ENCODE results near the gene SWAP70. TPM values are rescaled to one million over a fixed set of nuclear protein-coding genes. Genes with fewer than 3 reads are reported as not detected.

The SWAP70 gene
- total RNA-seq, 5 donors from 2014 or later (not counting 1 experiment from before 2014, with no cell fraction given): 4.5 to 14.3 (median 7.3) TPM

GRCh38 chr11:9678576-9678975 is 14.7 kb downstream of the SWAP70 start:
- POLR2A ChIA-PET: interaction anchor here in 1 of 2 donors (0.7 kb wide), 1 partner anchor 27 kb away, joined by 19 read pairs; no protein-coding TSS in a partner anchor
- no peaks in the 10 kb centered on the region for H3K27me3 ChIP-seq (replicated peaks in 1 of 2; ENCODE audit: control insufficient read depth in 2 of 2, extremely low read depth in 1 of 2, insufficient read depth in 2 of 2, low read length in 1 of 2)
- 94% methylated on average over 4 of the region's 4 CpGs for WGBS (ENCODE audit: insufficient coverage)

DNA sequence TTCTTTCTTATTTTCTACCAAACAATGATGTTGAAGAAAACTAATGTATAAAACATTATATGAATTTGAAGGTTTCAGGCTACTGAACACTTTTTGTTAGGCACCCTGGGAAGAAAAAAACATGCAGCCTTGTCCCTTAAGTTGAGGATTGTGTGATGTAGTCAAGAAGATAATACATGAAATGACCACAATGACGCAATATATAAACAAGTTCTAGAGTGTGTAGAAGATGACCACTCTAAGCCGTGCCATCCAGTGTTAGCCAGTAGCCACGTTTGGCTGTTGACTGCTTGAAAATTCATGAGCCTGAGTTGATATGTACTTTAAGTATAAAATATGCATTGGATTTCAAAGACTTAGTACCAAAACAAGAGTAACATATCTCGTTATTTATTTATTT is 16.2 kb downstream of the SWAP70 start:
- H3K36me3 Mint-ChIP-seq: no peaks in the 10 kb centered on the region
- ATAC-seq (replicated peaks in 1 of 4): no peak
- Histone ChIP-seq H3K36me3 (ENCODE audit: control insufficient read depth in 2 of 2, extremely low read depth in 1 of 2, insufficient read depth in 1 of 2, low read length in 1 of 2) (no peaks in the 10 kb centered on the region), H3K9me3 (no peaks in the 10 kb centered on the region), H3K27ac (ENCODE audit: low read length) (no peak overlapping the region), H3K4me1 (ENCODE audit: control insufficient read depth in 1 of 2, extremely low read depth in 1 of 2, insufficient read depth in 2 of 2, low read length in 2 of 2) (no peaks in the 10 kb centered on the region), H3K27me3 (replicated peaks in 1 of 2; ENCODE audit: control insufficient read depth in 2 of 2, extremely low read depth in 1 of 2, insufficient read depth in 2 of 2, low read length in 1 of 2) (no peaks in the 10 kb centered on the region), H3K4me3 (ENCODE audit: control insufficient read depth in 1 of 2, extremely low read depth in 1 of 2, low read length in 1 of 2) (no peak overlapping the region)
- H3K27ac Mint-ChIP-seq: no peak overlapping the region
- H3K4me1 Mint-ChIP-seq: peaks cover 0 to 7% (median 2%) of the 10 kb centered on the region in 3 donors
- H3K4me3 Mint-ChIP-seq: no peak overlapping the region
- DNase-seq: no peak
- POLR2A ChIA-PET: no interaction called here
- no CpG with 5 or more reads among the region's 4 CpGs for WGBS (ENCODE audit: insufficient coverage)
- CTCF ChIA-PET: no interaction called here
- no peaks in the 10 kb centered on the region for H3K9me3 Mint-ChIP-seq
- no peaks in the 10 kb centered on the region for H3K27me3 Mint-ChIP-seq

More at GRCh38 chr11:9678576-9678975, 14.7 kb downstream of the SWAP70 start:
- no peak overlapping the region for H3K27ac ChIP-seq (ENCODE audit: low read length)
- ATAC-seq (replicated peaks in 1 of 4): no peak
- H3K36me3 ChIP-seq (ENCODE audit: control insufficient read depth in 2 of 2, extremely low read depth in 1 of 2, insufficient read depth in 1 of 2, low read length in 1 of 2): no peaks in the 10 kb centered on the region
- no peak for DNase-seq
- CTCF ChIA-PET: interaction anchor here in 1 of 2 donors (1.0 kb wide), 1 partner anchor 9 kb away, joined by 3 read pairs; no protein-coding TSS in a partner anchor
- Mint-ChIP-seq H3K27ac (no peak overlapping the region), H3K4me3 (no peak overlapping the region), H3K27me3 (no peaks in the 10 kb centered on the region), H3K9me3 (no peaks in the 10 kb centered on the region), H3K36me3 (no peaks in the 10 kb centered on the region), H3K4me1 (peaks cover 0 to 8% (median 2%) of the 10 kb centered on the region in 3 donors)
- H3K9me3 ChIP-seq: no peaks in the 10 kb centered on the region
- H3K4me1 ChIP-seq (ENCODE audit: control insufficient read depth in 1 of 2, extremely low read depth in 1 of 2, insufficient read depth in 2 of 2, low read length in 2 of 2): no peaks in the 10 kb centered on the region
- no peak overlapping the region for H3K4me3 ChIP-seq (ENCODE audit: control insufficient read depth in 1 of 2, extremely low read depth in 1 of 2, low read length in 1 of 2)

DNA sequence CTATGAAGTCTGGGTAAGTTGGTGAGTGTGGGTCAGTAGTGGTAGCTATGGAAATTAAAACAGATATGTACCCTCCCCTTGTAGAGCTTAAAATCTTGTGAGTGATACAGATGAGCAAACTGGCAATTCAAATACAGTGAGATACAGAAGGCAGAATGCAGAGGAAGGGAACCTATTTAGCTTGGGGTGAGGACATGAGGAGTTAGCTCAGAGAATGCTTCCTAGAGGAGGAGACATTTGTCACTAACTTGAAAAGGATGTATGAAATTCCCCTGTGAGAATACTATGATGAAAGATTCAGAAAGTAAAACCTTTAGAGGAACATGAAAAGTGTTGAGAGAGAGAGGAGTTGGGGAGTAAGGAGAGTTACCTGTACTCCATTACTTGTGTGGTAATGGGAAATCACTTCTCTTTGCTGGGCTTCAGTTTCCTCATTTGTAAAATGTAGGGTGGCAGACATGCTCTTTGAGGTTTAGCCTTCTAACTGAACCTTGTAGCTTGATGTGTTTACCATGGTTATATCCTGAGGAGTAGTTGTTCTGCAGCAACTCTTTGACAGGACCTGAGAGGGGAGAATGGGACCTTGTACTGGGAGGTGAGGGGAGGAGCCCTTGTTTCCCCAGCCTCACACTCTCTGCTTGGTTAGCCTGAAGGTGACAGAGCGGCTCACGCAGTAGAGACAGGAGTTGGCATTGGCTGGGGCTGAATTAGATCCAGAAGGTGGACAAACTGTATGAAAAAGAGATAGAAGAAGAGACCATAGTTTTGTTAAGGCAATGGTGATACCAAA is 17.9 kb downstream of the SWAP70 start:
- ChIA-PET CTCF (no interaction called here), POLR2A (no interaction called here)
- no peak overlapping the region for H3K4me3 ChIP-seq (ENCODE audit: control insufficient read depth in 1 of 2, extremely low read depth in 1 of 2, low read length in 1 of 2)
- no peaks in the 10 kb centered on the region for H3K36me3 ChIP-seq (ENCODE audit: control insufficient read depth in 2 of 2, extremely low read depth in 1 of 2, insufficient read depth in 1 of 2, low read length in 1 of 2)
- Mint-ChIP-seq H3K36me3 (no peaks in the 10 kb centered on the region), H3K27me3 (no peaks in the 10 kb centered on the region), H3K4me3 (no peak overlapping the region), H3K27ac (no peak overlapping the region), H3K9me3 (no peaks in the 10 kb centered on the region), H3K4me1 (peaks cover 0 to 4% (median 0%) of the 10 kb centered on the region in 3 donors)
- ATAC-seq (replicated peaks in 1 of 4) (peak in 1 of 4 experiments; percentile 40), DNase-seq (no peak)
- H3K27me3 ChIP-seq (replicated peaks in 1 of 2; ENCODE audit: control insufficient read depth in 2 of 2, extremely low read depth in 1 of 2, insufficient read depth in 2 of 2, low read length in 1 of 2): no peaks in the 10 kb centered on the region
- no peaks in the 10 kb centered on the region for H3K4me1 ChIP-seq (ENCODE audit: control insufficient read depth in 1 of 2, extremely low read depth in 1 of 2, insufficient read depth in 2 of 2, low read length in 2 of 2)
- no peaks in the 10 kb centered on the region for H3K9me3 ChIP-seq
- WGBS (ENCODE audit: insufficient coverage): 100% methylated on average over 2 of the region's 2 CpGs
- no peak overlapping the region for H3K27ac ChIP-seq (ENCODE audit: low read length)

- H3K27ac ChIP-seq (ENCODE audit: low read length): no peak overlapping the region
- no peaks in the 10 kb centered on the region for H3K27me3 Mint-ChIP-seq
- no peaks in the 10 kb centered on the region for H3K9me3 Mint-ChIP-seq
- peaks cover 0 to 4% of the 10 kb centered on the region in 2 experiments for H3K4me1 ChIP-seq (ENCODE audit: control insufficient read depth in 1 of 2, extremely low read depth in 1 of 2, insufficient read depth in 2 of 2, low read length in 2 of 2)
- no peaks in the 10 kb centered on the region for H3K36me3 ChIP-seq (ENCODE audit: control insufficient read depth in 2 of 2, extremely low read depth in 1 of 2, insufficient read depth in 1 of 2, low read length in 1 of 2)
- CTCF ChIA-PET: no interaction called here
- H3K9me3 ChIP-seq: no peaks in the 10 kb centered on the region
- no peak overlapping the region for H3K4me3 ChIP-seq (ENCODE audit: control insufficient read depth in 1 of 2, extremely low read depth in 1 of 2, low read length in 1 of 2)
- no peak overlapping the region for H3K4me3 Mint-ChIP-seq
- H3K27me3 ChIP-seq (replicated peaks in 1 of 2; ENCODE audit: control insufficient read depth in 2 of 2, extremely low read depth in 1 of 2, insufficient read depth in 2 of 2, low read length in 1 of 2): no peaks in the 10 kb centered on the region
- no peak overlapping the region for H3K27ac Mint-ChIP-seq
- POLR2A ChIA-PET: no interaction called here
- no peak for DNase-seq
- no CpG with 5 or more reads among the region's 2 CpGs for WGBS (ENCODE audit: insufficient coverage)
- ATAC-seq (replicated peaks in 1 of 4): no peak
- peaks cover 0 to 4% (median 0%) of the 10 kb centered on the region in 3 donors for H3K4me1 Mint-ChIP-seq
- no peaks in the 10 kb centered on the region for H3K36me3 Mint-ChIP-seq
These were observed 24.0 kb downstream of the SWAP70 start for GRCh38 chr11:9687711-9688477.

- 75% methylated on average over 2 of the region's 7 CpGs for whole genome bisulfite sequencing (ENCODE audit: insufficient coverage)
- H3K4me1 Mint-ChIP-seq: peaks cover 0 to 7% (median 0%) of the 10 kb centered on the region in 3 donors
- no peaks in the 10 kb centered on the region for H3K36me3 ChIP-seq (ENCODE audit: control insufficient read depth in 2 of 2, extremely low read depth in 1 of 2, insufficient read depth in 1 of 2, low read length in 1 of 2)
- CTCF ChIA-PET: no interaction called here
- no peak overlapping the region for H3K4me3 ChIP-seq (ENCODE audit: control insufficient read depth in 1 of 2, extremely low read depth in 1 of 2, low read length in 1 of 2)
- peak in 1 of 35 experiments; percentile 10 for DNase-seq
- H3K27ac Mint-ChIP-seq: no peak overlapping the region
- H3K36me3 Mint-ChIP-seq: no peaks in the 10 kb centered on the region
- peak in 3 of 4 experiments; percentile 31 to 73 (median 68) for ATAC-seq (replicated peaks in 1 of 4)
- peaks cover 0 to 4% of the 10 kb centered on the region in 2 experiments for H3K4me1 ChIP-seq (ENCODE audit: control insufficient read depth in 1 of 2, extremely low read depth in 1 of 2, insufficient read depth in 2 of 2, low read length in 2 of 2)
- no peaks in the 10 kb centered on the region for H3K27me3 ChIP-seq (replicated peaks in 1 of 2; ENCODE audit: control insufficient read depth in 2 of 2, extremely low read depth in 1 of 2, insufficient read depth in 2 of 2, low read length in 1 of 2)
- no peak overlapping the region for H3K27ac ChIP-seq (ENCODE audit: low read length)
- no peaks in the 10 kb centered on the region for H3K27me3 Mint-ChIP-seq
- no peak overlapping the region for H3K4me3 Mint-ChIP-seq
- H3K9me3 ChIP-seq: no peaks in the 10 kb centered on the region
- POLR2A ChIA-PET: no interaction called here
- no peaks in the 10 kb centered on the region for H3K9me3 Mint-ChIP-seq
These were observed 25.0 kb downstream of the SWAP70 start for GRCh38 chr11:9688716-9689511.

- peaks cover 6% of the 10 kb centered on the region for H3K36me3 Mint-ChIP-seq
- DNase-seq: no peak
- Histone ChIP-seq H3K36me3 (ENCODE audit: control insufficient read depth in 2 of 2, extremely low read depth in 1 of 2, insufficient read depth in 1 of 2, low read length in 1 of 2) (no peaks in the 10 kb centered on the region), H3K4me3 (ENCODE audit: control insufficient read depth in 1 of 2, extremely low read depth in 1 of 2, low read length in 1 of 2) (no peak overlapping the region), H3K4me1 (ENCODE audit: control insufficient read depth in 1 of 2, extremely low read depth in 1 of 2, insufficient read depth in 2 of 2, low read length in 2 of 2) (peaks cover 0 to 4% of the 10 kb centered on the region in 2 experiments), H3K27ac (ENCODE audit: low read length) (no peak overlapping the region), H3K27me3 (replicated peaks in 1 of 2; ENCODE audit: control insufficient read depth in 2 of 2, extremely low read depth in 1 of 2, insufficient read depth in 2 of 2, low read length in 1 of 2) (no peaks in the 10 kb centered on the region), H3K9me3 (no peaks in the 10 kb centered on the region)
- H3K4me3 Mint-ChIP-seq: no peak overlapping the region
- POLR2A ChIA-PET: no interaction called here
- ATAC-seq (replicated peaks in 1 of 4): no peak
- no peak overlapping the region for H3K27ac Mint-ChIP-seq
- H3K4me1 Mint-ChIP-seq: peaks cover 0 to 14% (median 0%) of the 10 kb centered on the region in 3 donors
- WGBS (ENCODE audit: insufficient coverage): 71% methylated on average over 1 of the region's 5 CpGs
- no peaks in the 10 kb centered on the region for H3K9me3 Mint-ChIP-seq
- CTCF ChIA-PET: interaction anchor here in 1 of 2 donors (0.6 kb wide), 1 partner anchor 386 kb away, joined by 3 read pairs; no protein-coding TSS in a partner anchor
- H3K27me3 Mint-ChIP-seq: no peaks in the 10 kb centered on the region
These were observed 25.8 kb downstream of the SWAP70 start for GRCh38 chr11:9689721-9690120.

All from T-cell (primary cell).